NCI-H69 (cell line): ENCODE measurements around the gene ATP5F1C.
A peak's percentile ranks its signal among the peaks of the same experiment; 100 is the strongest.

Experiments used
- DNase-seq: peaks from one replicate; lab custom pipeline; 2025; lab: John Stamatoyannopoulos, UW

Gene ATP5F1C

DNA sequence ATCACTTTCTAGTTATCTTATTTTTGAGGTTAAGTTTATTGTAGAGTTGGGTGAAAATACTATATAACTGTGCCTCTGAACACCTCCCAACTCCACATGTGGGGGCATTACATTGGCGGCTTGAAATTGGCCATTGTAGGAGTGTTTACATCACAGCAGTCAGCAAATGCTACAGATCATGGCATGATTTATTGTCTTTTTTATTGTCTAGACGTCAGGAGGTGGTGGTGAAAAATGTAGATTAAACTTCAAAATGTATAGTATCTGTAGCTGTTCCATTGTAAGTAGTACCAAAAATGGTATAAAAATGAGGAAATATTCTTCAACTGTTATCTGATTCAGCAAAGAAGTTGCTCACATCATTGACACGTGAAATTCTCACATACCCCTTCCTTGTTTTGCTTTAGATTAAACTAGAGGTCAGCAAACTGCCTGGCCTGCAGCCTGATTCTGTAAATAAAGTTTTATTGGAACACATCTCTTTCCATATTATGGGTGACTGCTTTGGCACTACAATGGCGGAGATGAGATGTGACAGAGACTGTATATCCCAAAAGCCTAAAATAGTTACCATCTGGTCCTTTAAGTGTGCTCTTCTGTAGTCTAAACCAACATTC is 65.4 kb downstream of the ATP5F1C start:
- peak; percentile 0 for DNase-seq

DNA sequence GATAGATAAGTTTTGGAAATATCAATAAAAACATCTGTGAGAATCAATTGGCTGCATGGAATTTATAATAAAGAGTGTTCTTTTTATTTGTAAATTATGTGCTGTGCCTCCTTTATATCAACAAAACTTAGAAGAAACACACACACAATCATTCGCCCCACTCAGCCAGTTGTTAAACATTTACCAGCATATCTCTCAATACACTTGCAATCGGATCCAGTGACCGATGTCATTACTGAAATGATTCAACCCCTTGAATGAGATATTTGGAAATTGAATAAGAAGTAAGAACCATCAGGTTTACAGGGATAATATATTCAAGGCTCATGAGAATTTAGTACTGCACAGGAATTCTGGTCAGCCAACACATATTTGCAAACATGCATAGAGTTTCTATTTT is 65.9 kb downstream of the ATP5F1C start:
- DNase-seq: no peak

GRCh38 chr10:7855205-7855604 is 67.2 kb downstream of the ATP5F1C start:
- DNase-seq: no peak

DNA sequence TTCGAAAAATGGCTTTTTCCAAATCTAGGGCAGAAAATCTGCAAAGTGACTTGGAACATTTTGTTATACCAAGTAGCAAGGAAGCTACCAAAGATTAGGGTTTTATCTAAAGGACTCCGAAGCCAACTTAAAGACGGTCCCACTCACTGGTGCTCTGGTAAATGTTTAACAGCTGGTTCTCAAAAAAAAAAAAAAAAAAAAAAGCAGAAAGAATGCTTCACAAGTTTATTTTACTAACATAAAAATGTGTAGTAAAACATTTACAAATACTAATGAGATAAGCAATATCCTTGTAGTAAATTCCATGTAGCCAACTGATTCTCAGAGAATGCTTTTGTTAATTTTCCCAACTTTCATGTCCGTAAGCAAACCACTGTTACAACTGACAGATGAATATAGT is 68.7 kb downstream of the ATP5F1C start:
- no peak for DNase-seq

DNA sequence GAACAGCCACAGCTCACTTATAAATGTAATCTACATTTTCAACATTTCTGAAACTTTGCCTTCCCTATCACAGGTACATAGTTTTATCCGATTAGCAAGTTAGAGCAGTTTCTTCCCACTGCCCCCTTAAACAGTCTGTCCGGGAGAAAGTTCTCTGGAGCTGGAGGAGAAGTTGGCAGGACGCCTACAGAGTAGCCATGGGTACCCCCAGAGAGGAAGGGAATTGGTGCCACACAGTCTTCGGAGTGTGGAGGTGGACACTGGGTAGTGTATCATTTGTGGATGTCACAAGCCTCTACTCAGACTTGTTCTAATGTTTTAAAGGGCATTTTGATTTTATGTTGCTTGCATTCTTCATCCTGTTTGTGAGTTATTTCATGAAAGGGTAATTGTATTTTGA is 69.3 kb downstream of the ATP5F1C start:
- no peak for DNase-seq
